Ascending aorta (tissue), 2 donors: ENCODE results near the gene CCDC146. TPM values are rescaled to one million over a fixed set of nuclear protein-coding genes. Genes with fewer than 3 reads are reported as not detected.

Experiments used
- DNase-seq, 2 donors: peaks; one replicate each; pipeline ENCODE4 v3.0.0-alpha.2; 2019; ENCODE audit warnings: low spot score in 2 of 2
- H3K27ac ChIP-seq, 2 donors: fragments of 200-600 bp; sonication (generic); one replicate each; pipeline ENCODE4 v1.5.1; 2016 to 2017; ENCODE audit warnings: mild to moderate bottlenecking in 1 of 2
- H3K27me3 ChIP-seq: fragments of 200-600 bp; sonication (generic); one replicate; pipeline ENCODE4 v1.5.1; 2017
- H3K36me3 ChIP-seq, 2 donors: fragments of 200-600 bp; sonication (generic); one replicate each; pipeline ENCODE4 v1.5.1; 2016
- H3K4me1 ChIP-seq, 2 donors: fragments of 200-600 bp; sonication (generic); one replicate each; pipeline ENCODE4 v1.5.1; 2016 to 2017; ENCODE audit warnings: mild to moderate bottlenecking in 1 of 2
- H3K4me3 ChIP-seq, 2 donors: fragments of 200-600 bp; sonication (generic); one replicate each; pipeline ENCODE4 v1.5.1; 2016 to 2017; ENCODE audit warnings: mild to moderate bottlenecking in 1 of 2
- H3K9me3 ChIP-seq, 2 donors: fragments of 200-600 bp; sonication (generic); one replicate each; pipeline ENCODE4 v1.5.1; 2016
- CTCF ChIP-seq, 3 experiments: fragments of 200-600 bp in 2 of 3; fragments of 450-650 bp in 1 of 3; sonication (generic) in 2 of 3; IDR thresholded peaks; one replicate each; pipeline ENCODE4 v1.5.1; 2016 to 2019; ENCODE audit warnings: antibody characterized with exemption in 3 of 3, mild to moderate bottlenecking in 1 of 3, moderate library complexity in 1 of 3
- intact Hi-C: fragments of 100-400 bp; cut with DNase I; formaldehyde crosslinking; loops from one replicate; pipeline ENCODE4 v1.15.1; 2023
- total RNA-seq: library from RNA; depleted of rRNA; stranded (reverse); fragments of >200 nt; gene quantifications from one replicate; pipeline ENCODE4 v1.1.0, GENCODE V29; 2016

Gene CCDC146
- total RNA-seq, 1 donor from 2014 or later = 9.2 TPM

GRCh38 chr7:77295549-77295948 is 173.1 kb downstream of the CCDC146 start:
- DNase-seq = no peak
- H3K4me3 ChIP-seq = no peak overlapping the region
- H3K4me1 ChIP-seq = no peaks in the 10 kb centered on the region
- TF ChIP-seq CTCF (IDR thresholded peaks at IDR 0.05) = no peak
- H3K27me3 ChIP-seq = no peaks in the 10 kb centered on the region
- H3K9me3 ChIP-seq = peaks cover 0 to 5% of the 10 kb centered on the region in 2 donors
- peaks cover 13 to 20% of the 10 kb centered on the region in 2 donors for H3K36me3 ChIP-seq
- H3K27ac ChIP-seq = no peak overlapping the region
- intact Hi-C loops = no loop called here

- Histone ChIP-seq H3K27ac (peak overlapping the region; percentile 10 to 43), H3K27me3 (no peaks in the 10 kb centered on the region), H3K9me3 (no peaks in the 10 kb centered on the region), H3K4me1 (peaks cover 0 to 19% of the 10 kb centered on the region in 2 donors), H3K36me3 (peaks cover 0 to 3% of the 10 kb centered on the region in 2 donors), H3K4me3 (no peak overlapping the region)
- no peak for DNase-seq
- TF ChIP-seq CTCF (IDR thresholded peaks at IDR 0.05) = no peak
- intact Hi-C loops = no loop called here
Observed at GRCh38 chr7:77306231-77307067, 184.0 kb downstream of the CCDC146 start.

- Histone ChIP-seq H3K27ac (peak overlapping the region; percentile 57 to 63), H3K36me3 (peaks cover 0 to 3% of the 10 kb centered on the region in 2 donors), H3K27me3 (no peaks in the 10 kb centered on the region), H3K9me3 (no peaks in the 10 kb centered on the region), H3K4me3 (no peak overlapping the region), H3K4me1 (peaks cover 5 to 28% of the 10 kb centered on the region in 2 donors)
- intact Hi-C loops = no loop called here
- no peak for TF ChIP-seq CTCF (IDR thresholded peaks at IDR 0.05)
- DNase-seq = no peak
Observed at GRCh38 chr7:77308792-77309191, 186.4 kb downstream of the CCDC146 start.

- no peak for TF ChIP-seq CTCF (IDR thresholded peaks at IDR 0.05)
- no peaks in the 10 kb centered on the region for H3K9me3 ChIP-seq
Observed at GRCh38 chr7:77309714-77310220, 187.4 kb downstream of the CCDC146 start.

GRCh38 chr7:77310982-77311381 is 188.6 kb downstream of the CCDC146 start:
- Histone ChIP-seq H3K4me3 (no peak overlapping the region), H3K27me3 (no peaks in the 10 kb centered on the region), H3K9me3 (no peaks in the 10 kb centered on the region), H3K4me1 (peaks cover 9 to 33% of the 10 kb centered on the region in 2 donors), H3K36me3 (peaks cover 0 to 3% of the 10 kb centered on the region in 2 donors), H3K27ac (peak overlapping the region; percentile 57 to 63)
- intact Hi-C loops = no loop called here
- no peak for DNase-seq
- TF ChIP-seq CTCF (IDR thresholded peaks at IDR 0.05) = no peak

More at GRCh38 chr7:77309714-77310220, 187.4 kb downstream of the CCDC146 start:
- Histone ChIP-seq H3K4me3 (no peak overlapping the region), H3K4me1 (peaks cover 9 to 36% of the 10 kb centered on the region in 2 donors), H3K36me3 (peaks cover 0 to 3% of the 10 kb centered on the region in 2 donors), H3K27ac (peak overlapping the region; percentile 57 to 63), H3K27me3 (no peaks in the 10 kb centered on the region)
- no peak for DNase-seq
- intact Hi-C loops = no loop called here
